ENCODE measurements around the gene POC5. TPM values are rescaled to one million over a fixed set of nuclear protein-coding genes. Genes with fewer than 3 reads are reported as not detected.

The POC5 gene, protein sequence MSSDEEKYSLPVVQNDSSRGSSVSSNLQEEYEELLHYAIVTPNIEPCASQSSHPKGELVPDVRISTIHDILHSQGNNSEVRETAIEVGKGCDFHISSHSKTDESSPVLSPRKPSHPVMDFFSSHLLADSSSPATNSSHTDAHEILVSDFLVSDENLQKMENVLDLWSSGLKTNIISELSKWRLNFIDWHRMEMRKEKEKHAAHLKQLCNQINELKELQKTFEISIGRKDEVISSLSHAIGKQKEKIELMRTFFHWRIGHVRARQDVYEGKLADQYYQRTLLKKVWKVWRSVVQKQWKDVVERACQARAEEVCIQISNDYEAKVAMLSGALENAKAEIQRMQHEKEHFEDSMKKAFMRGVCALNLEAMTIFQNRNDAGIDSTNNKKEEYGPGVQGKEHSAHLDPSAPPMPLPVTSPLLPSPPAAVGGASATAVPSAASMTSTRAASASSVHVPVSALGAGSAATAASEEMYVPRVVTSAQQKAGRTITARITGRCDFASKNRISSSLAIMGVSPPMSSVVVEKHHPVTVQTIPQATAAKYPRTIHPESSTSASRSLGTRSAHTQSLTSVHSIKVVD
- total RNA-seq (19.2 and 19.5 TPM in 2 replicates), polyA plus RNA-seq (4.6 and 5.2 TPM in 2 replicates)

DNA sequence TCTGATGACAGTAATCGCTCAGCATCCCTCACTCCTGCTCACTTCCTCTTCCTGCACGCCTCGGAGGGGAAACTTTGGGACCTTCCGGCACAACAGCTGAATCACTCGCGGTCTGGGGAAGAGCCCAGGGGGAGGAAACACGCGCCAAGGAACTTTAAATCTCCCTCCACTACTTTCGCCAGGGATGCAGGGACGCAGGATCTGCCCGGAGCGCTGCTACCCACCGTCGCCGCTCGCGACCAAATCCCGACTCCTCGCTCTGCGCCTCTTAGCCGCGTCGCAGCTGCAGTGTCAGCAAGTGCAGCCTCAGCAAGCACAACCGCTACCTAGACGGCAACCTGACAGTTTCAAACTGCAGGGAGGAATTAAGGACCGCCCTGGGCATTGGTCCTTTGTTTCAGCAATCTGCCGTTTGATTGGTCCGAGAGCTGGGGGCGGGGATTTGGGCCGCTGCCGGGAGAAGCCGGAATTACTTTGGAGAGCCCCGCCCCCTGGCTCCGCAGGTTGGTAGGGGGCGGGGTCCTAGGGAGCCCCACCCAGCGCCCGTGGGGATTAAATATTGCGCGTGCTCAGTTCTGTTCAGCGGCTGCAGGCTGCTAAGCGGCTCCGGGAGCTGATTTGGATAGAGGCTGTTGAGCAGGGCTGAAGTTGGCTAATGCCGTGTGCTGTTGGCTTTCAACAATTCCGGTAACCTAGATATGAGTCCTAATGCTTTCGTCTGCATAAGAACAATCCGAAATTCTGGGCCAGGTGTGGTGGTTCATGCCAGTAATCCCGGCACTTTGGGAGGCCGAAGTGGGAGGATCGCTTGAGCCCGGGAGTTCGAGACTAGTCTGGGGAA lies at the start of gene POC5:
TSS of gene POC5 (minus strand) at position 356 of the 841 bp plus-strand sequence. CDS start 4,500 bp downstream, outside the sequence.
- H3K27me3 ChIP-seq = no peaks in the 10 kb centered on the region
- H3K4me3 ChIP-seq = peak within 1 kb of the TSS; percentile 57
- WGBS (ENCODE audit: low lambda C conversion rate, missing lambda C conversion rate) = 16% methylated on average over 39 of the region's 51 CpGs
- H3K9me3 ChIP-seq (ENCODE audit: low read depth) = no peaks in the 10 kb centered on the region
- peak within 1 kb of the TSS; percentile 53 for H2AFZ ChIP-seq
- peak within 1 kb of the TSS; percentile 84 for H3K27ac ChIP-seq
- peak within 1 kb of the TSS; percentile 88 for H3K4me2 ChIP-seq
- H3K36me3 ChIP-seq (replicated peaks; ENCODE audit: insufficient read depth, low read depth) = no peaks in the 10 kb centered on the region
- H3K9me2 ChIP-seq (replicated peaks; ENCODE audit: insufficient read depth) = no peaks in the 10 kb centered on the region
- H3K79me2 ChIP-seq = peaks cover 35% of the 10 kb centered on the region
- DNase-seq (ENCODE audit: low spot score) = peak; percentile 99
- TF ChIP-seq EZH2phosphoT487 (IDR thresholded peaks at IDR 0.05; ENCODE audit: low read depth, severe bottlenecking, unreplicated experiment) = no peak
- no peak for TF ChIP-seq EZH2 (IDR thresholded peaks at IDR 0.05; ENCODE audit: borderline replicate concordance)
- TF ChIP-seq, protein P1, sequence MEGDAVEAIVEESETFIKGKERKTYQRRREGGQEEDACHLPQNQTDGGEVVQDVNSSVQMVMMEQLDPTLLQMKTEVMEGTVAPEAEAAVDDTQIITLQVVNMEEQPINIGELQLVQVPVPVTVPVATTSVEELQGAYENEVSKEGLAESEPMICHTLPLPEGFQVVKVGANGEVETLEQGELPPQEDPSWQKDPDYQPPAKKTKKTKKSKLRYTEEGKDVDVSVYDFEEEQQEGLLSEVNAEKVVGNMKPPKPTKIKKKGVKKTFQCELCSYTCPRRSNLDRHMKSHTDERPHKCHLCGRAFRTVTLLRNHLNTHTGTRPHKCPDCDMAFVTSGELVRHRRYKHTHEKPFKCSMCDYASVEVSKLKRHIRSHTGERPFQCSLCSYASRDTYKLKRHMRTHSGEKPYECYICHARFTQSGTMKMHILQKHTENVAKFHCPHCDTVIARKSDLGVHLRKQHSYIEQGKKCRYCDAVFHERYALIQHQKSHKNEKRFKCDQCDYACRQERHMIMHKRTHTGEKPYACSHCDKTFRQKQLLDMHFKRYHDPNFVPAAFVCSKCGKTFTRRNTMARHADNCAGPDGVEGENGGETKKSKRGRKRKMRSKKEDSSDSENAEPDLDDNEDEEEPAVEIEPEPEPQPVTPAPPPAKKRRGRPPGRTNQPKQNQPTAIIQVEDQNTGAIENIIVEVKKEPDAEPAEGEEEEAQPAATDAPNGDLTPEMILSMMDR (IDR thresholded peaks at IDR 0.05; ENCODE audit: poor library complexity) = no peak
- H3K4me1 ChIP-seq (ENCODE audit: insufficient read depth) = peaks cover 8% of the 10 kb centered on the region
- H4K20me1 ChIP-seq (ENCODE audit: insufficient read depth, poor library complexity, severe bottlenecking) = no peaks in the 10 kb centered on the region

DNA sequence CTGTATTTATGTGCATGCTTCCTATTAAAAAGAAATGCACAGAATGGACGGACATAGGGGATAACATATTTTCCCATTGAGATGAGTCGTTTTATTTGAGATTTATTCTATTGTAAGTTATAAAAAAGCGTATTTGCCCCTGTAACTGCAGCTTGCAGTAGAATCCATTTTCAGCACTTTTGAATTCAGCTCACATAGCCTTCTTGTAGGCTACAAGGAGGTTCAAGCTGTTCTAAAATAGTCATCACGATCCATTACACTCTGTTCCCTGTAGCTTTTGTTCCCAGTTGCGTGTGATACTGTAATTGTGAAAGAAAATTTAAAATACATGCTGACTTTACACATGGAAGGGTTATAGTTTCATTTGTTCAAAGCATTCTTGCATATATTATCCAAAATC lies 40.9 kb upstream of the POC5 start:
- Histone ChIP-seq H3K36me3 (replicated peaks; ENCODE audit: insufficient read depth, low read depth) (no peaks in the 10 kb centered on the region), H3K4me3 (no peak overlapping the region), H3K9me3 (ENCODE audit: low read depth) (no peaks in the 10 kb centered on the region), H3K27ac (no peak overlapping the region), H3K79me2 (no peaks in the 10 kb centered on the region), H3K4me1 (ENCODE audit: insufficient read depth) (no peaks in the 10 kb centered on the region), H3K27me3 (peaks cover 28% of the 10 kb centered on the region), H3K9me2 (replicated peaks; ENCODE audit: insufficient read depth) (no peaks in the 10 kb centered on the region), H2AFZ (no peak overlapping the region), H3K4me2 (no peak overlapping the region), H4K20me1 (ENCODE audit: insufficient read depth, poor library complexity, severe bottlenecking) (no peaks in the 10 kb centered on the region)
- 85% methylated on average over 5 of the region's 5 CpGs for WGBS (ENCODE audit: low lambda C conversion rate, missing lambda C conversion rate)
- no peak for DNase-seq (ENCODE audit: low spot score)
- TF ChIP-seq EZH2phosphoT487 (IDR thresholded peaks at IDR 0.05; ENCODE audit: low read depth, severe bottlenecking, unreplicated experiment) = no peak
- TF ChIP-seq, protein P1 (IDR thresholded peaks at IDR 0.05; ENCODE audit: poor library complexity) = no peak
- no peak for TF ChIP-seq EZH2 (IDR thresholded peaks at IDR 0.05; ENCODE audit: borderline replicate concordance)

DNA sequence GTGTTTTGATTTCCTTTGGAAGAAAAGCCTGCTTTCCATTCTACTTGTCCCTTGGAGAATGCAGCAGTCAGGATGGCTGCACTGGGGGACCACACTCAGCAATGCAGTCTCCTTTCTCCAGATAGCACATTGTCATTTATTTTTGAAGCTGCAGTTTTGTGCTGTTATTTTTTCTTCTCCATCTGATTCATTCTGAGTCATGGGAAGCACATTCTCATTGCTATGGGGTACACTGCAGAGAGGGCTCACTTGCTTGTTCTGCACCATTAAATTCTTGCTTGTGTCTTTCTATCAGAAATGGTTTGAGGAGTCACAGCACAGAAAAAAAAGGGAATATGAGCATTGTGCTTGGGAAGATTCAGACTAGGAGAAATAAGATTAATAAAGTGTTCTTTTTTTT lies 39.7 kb upstream of the POC5 start:
- no peak overlapping the region for H3K27ac ChIP-seq
- TF ChIP-seq EZH2phosphoT487 (IDR thresholded peaks at IDR 0.05; ENCODE audit: low read depth, severe bottlenecking, unreplicated experiment) = no peak
- no peak for TF ChIP-seq EZH2 (IDR thresholded peaks at IDR 0.05; ENCODE audit: borderline replicate concordance)
- H4K20me1 ChIP-seq (ENCODE audit: insufficient read depth, poor library complexity, severe bottlenecking) = no peaks in the 10 kb centered on the region
- H3K4me2 ChIP-seq = no peak overlapping the region
- peaks cover 28% of the 10 kb centered on the region for H3K27me3 ChIP-seq
- H3K9me2 ChIP-seq (replicated peaks; ENCODE audit: insufficient read depth) = no peaks in the 10 kb centered on the region
- H3K4me1 ChIP-seq (ENCODE audit: insufficient read depth) = no peaks in the 10 kb centered on the region
- H2AFZ ChIP-seq = no peak overlapping the region
- H3K79me2 ChIP-seq = no peaks in the 10 kb centered on the region
- H3K36me3 ChIP-seq (replicated peaks; ENCODE audit: insufficient read depth, low read depth) = no peaks in the 10 kb centered on the region
- H3K4me3 ChIP-seq = no peak overlapping the region
- DNase-seq (ENCODE audit: low spot score) = no peak
- no peaks in the 10 kb centered on the region for H3K9me3 ChIP-seq (ENCODE audit: low read depth)

Measured in hepatocyte (in vitro differentiated cells).